ENCODE results near the gene PRR5L.

DNA sequence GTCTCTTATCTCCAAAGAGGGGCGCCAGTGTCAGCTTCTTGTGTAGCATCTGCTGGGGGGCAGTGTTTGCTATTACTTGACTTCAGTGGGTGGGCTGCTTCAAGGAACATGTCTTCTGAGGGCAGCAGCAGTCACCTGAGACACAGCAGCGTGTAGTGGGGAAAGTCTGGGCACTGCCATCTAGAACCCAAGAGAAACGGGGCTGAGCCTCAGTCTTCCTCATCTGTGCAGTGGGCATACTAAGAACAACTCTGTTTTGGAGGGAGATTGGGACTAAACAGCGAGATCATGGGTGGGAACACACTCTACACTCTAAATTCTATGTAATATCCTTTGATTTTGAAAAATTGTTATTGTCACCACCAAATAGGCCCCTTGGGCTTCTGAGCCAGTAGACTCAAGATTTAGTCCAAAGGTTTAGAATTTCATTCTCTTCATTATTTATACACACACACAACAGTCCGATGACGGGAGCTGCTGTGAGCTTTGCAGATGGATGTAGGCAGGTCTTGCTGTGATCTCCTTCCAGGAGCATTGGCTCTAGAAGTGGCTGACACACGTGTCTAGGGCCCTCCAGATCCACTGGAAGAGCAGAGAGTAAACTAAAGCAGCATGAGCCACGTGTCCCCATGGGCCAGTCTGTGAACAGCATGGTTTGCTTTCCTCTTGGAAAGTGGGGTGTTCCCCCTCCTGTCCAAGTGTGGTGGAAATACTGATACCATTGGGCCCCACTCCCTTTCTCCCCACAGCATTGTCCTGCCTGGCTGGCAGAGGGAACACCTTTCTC is 162.2 kb downstream of the PRR5L start:
- no peak for TF ChIP-seq CTCF (optimal IDR thresholded peaks at IDR 0.05 in 1 of 3, IDR thresholded peaks at IDR 0.05 in 1 of 3, conservative IDR thresholded peaks at IDR 0.05 in 1 of 3; ENCODE audit: extremely low read depth in 1 of 3, insufficient read depth in 2 of 3, low read length in 3 of 3)
- TF ChIP-seq EZH2 (IDR thresholded peaks at IDR 0.05; ENCODE audit: low read length): no peak
